CD4-positive, alpha-beta memory T cell (primary cell): Measurements from ENCODE around the gene EPX. TPM values are rescaled to one million over a fixed set of nuclear protein-coding genes. Genes with fewer than 3 reads are reported as not detected.

Experiments used
- CTCF ChIA-PET: fragments of 350-600 bp; sonication (Branson Sonifier 250); formaldehyde crosslinking; loops from one replicate; lab custom pipeline; 2021; ENCODE audit warnings: inconsistent platforms; ENCODE audit not compliant: partially characterized antibody; lab: Charles Lee
- POLR2A ChIA-PET: fragments of 350-600 bp; sonication (Branson Sonifier 250); formaldehyde crosslinking; loops from one replicate; lab custom pipeline; 2021; ENCODE audit not compliant: partially characterized antibody; lab: Charles Lee
- DNase-seq, 5 donors: peaks; one replicate each; pipeline versions ENCODE4 v3.0.0 to v3.0.0-alpha.2; 2020 to 2022; ENCODE audit warnings: mixed read lengths in 1 of 5
- H3K27ac ChIP-seq: one replicate; pipeline ENCODE4 v1.7.0; 2013; ENCODE audit warnings: low read depth, low read length
- H3K27me3 ChIP-seq: 2 replicates; pipeline ENCODE4 v1.7.0; 2013; ENCODE audit warnings: mild to moderate bottlenecking, low read length, moderate library complexity; ENCODE audit not compliant: insufficient read depth
- H3K36me3 ChIP-seq: 2 replicates; pipeline ENCODE4 v1.7.0; 2013; ENCODE audit warnings: mild to moderate bottlenecking, low read length, moderate library complexity; ENCODE audit not compliant: insufficient read depth
- H3K4me1 ChIP-seq: 2 replicates; pipeline ENCODE4 v1.7.0; 2013; ENCODE audit warnings: mild to moderate bottlenecking, low read length, moderate library complexity; ENCODE audit not compliant: insufficient read depth
- H3K4me3 ChIP-seq, 2 donors: one replicate each; pipeline ENCODE4 v1.7.0; 2013; ENCODE audit warnings: low read length in 2 of 2, mild to moderate bottlenecking in 1 of 2
- H3K9me3 ChIP-seq, 2 donors: one replicate each; pipeline ENCODE4 v1.7.0; 2013; ENCODE audit warnings: low read length in 2 of 2, control low read depth in 1 of 2; ENCODE audit not compliant: control insufficient read depth in 1 of 2
- H3K27ac Mint-ChIP-seq, 7 donors: one replicate each; pipeline ENCODE4 v1.8.0; 2020 to 2021; ENCODE audit warnings: mixed read lengths in 7 of 7, mild to moderate bottlenecking in 6 of 7, inconsistent platforms in 3 of 7, moderate library complexity in 3 of 7
- H3K27me3 Mint-ChIP-seq, 2 donors: one replicate each; pipeline ENCODE4 v1.8.0; 2020 to 2021; ENCODE audit warnings: mixed read lengths in 2 of 2
- H3K36me3 Mint-ChIP-seq, 2 donors: one replicate each; pipeline ENCODE4 v1.8.0; 2020 to 2021; ENCODE audit warnings: mixed read lengths in 2 of 2, inconsistent platforms in 1 of 2, mild to moderate bottlenecking in 1 of 2
- H3K4me1 Mint-ChIP-seq, 4 donors: one replicate each; pipeline ENCODE4 v1.8.0; 2020 to 2021; ENCODE audit warnings: mixed read lengths in 4 of 4, mild to moderate bottlenecking in 1 of 4
- H3K4me3 Mint-ChIP-seq, 8 donors: one replicate each; pipeline ENCODE4 v1.8.0; 2020 to 2021; ENCODE audit warnings: mixed read lengths in 8 of 8, mild to moderate bottlenecking in 7 of 8, moderate library complexity in 6 of 8, inconsistent platforms in 3 of 8
- H3K9me3 Mint-ChIP-seq, 8 donors: one replicate each; pipeline ENCODE4 v1.8.0; 2020 to 2021; ENCODE audit warnings: mixed read lengths in 8 of 8, mild to moderate bottlenecking in 5 of 8, inconsistent platforms in 3 of 8, moderate library complexity in 1 of 8
- intact Hi-C: fragments of 100-400 bp; cut with micrococcal nuclease; formaldehyde crosslinking; loops from one replicate; pipeline ENCODE4 v1.15.1; 2023
- polyA plus RNA-seq, 2 donors: library from polyadenylated mRNA; unstranded; fragments of 300-500 nt; fragmentation: Illumina TruSeq; gene quantifications; one replicate each; pipeline ENCODE4 v1.2.3, GENCODE V29; 2021
- total RNA-seq, 2 experiments: library from RNA; stranded (reverse); gene quantifications; one replicate each; pipeline ENCODE4 v1.2.3, GENCODE V29; 2021

The EPX gene
- total and polyA plus RNA-seq, 4 experiments from 2014 or later = not detected

GRCh38 chr17:58153671-58154070, 38.9 kb upstream of the EPX start:
- Histone ChIP-seq H3K27ac (peak overlapping the region; percentile 66), H3K4me3 (peak overlapping the region in 1 of 2 donors; percentile 22), H3K36me3 (no peaks in the 10 kb centered on the region), H3K27me3 (no peaks in the 10 kb centered on the region), H3K9me3 (no peaks in the 10 kb centered on the region), H3K4me1 (peaks cover 79% of the 10 kb centered on the region)
- Mint-ChIP-seq H3K4me1 (peaks cover 60 to 93% (median 72%) of the 10 kb centered on the region in 4 donors), H3K9me3 (peaks cover 0 to 18% (median 7%) of the 10 kb centered on the region in 8 donors), H3K27ac (peak overlapping the region; percentile 90 to 99 (median 97)), H3K36me3 (peaks cover 13 to 22% of the 10 kb centered on the region in 2 donors), H3K27me3 (no peaks in the 10 kb centered on the region), H3K4me3 (peak overlapping the region; percentile 57 to 95 (median 66))
- DNase-seq = peak in 2 of 5 donors; percentile 10 to 23
- ChIA-PET POLR2A (interaction anchor here (0.7 to 8.9 kb wide), 16 partner anchors 9 to 478 kb away, joined by 3 to 151 read pairs (median 4); partner anchors contain the start of genes MKS1, SRSF1 and VEZF1), CTCF (interaction anchor here (0.7 to 6.2 kb wide), 7 partner anchors 11 to 190 kb away, joined by 3 to 105 read pairs (median 4); no protein-coding TSS in a partner anchor)
- intact Hi-C loops = loop anchor here (2.0 to 10.0 kb wide), 3 partner anchors 19 to 149 kb away; partner anchors contain the start of genes MKS1 and SRSF1

DNA sequence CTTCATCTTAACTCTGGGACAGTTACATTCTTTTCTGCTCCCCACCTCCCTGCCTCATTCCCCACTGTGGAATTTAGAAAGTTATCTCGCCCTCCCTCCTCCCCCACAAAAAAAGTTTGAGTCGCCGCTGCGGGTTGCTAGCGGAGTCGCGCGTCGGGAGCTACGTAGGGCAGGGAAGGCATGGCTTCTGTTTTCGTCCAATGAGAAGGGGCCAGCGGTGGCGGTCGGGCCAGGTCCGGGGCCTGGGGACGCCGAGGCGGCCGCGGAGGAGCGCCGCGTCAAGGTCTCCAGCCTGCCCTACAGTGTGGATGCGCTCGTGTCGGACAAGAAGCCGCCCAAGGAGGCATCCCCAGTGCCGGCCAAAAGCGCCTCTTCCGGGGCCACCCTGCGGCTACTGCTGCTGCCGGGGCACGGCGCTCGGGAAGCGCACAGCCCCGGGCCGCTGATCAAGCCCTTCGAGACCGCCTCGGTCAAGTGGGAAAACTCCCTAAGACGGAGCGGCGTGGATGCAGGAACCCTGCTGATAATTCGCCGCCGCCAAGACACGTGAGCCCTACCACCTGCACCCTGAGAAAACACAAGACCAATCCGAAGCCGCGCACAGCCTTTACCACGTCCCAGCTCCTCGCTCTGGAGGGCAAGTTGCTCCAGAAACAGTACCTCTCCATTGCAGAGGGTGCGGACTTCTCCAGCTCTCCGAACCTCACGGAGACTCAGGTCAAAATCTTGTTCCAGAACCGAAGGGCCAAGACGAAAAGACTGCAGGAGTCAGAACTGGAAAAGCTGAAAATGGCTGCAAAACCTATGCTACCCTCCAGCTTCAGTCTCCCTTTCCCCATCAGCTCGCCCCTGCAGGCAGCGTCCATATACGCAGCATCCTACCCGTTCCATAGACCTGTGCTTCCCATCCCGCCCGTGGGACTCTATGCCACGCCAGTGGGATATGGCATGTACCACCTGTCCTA, 35.4 kb upstream of the EPX start:
- POLR2A ChIA-PET = interaction anchor here (0.7 to 8.9 kb wide), 13 partner anchors 9 to 900 kb away, joined by 3 to 151 read pairs (median 6); partner anchors contain the start of genes MRPS23, OR4D1, OR4D2 and SRSF1
- Mint-ChIP-seq H3K27ac (peak overlapping the region; percentile 90 to 99 (median 97)), H3K4me1 (peaks cover 49 to 82% (median 68%) of the 10 kb centered on the region in 4 donors), H3K27me3 (no peaks in the 10 kb centered on the region), H3K9me3 (peaks cover 0 to 15% (median 4%) of the 10 kb centered on the region in 8 donors), H3K4me3 (peak overlapping the region; percentile 87 to 98 (median 92)), H3K36me3 (peaks cover 9 to 13% of the 10 kb centered on the region in 2 donors)
- Histone ChIP-seq H3K27me3 (no peaks in the 10 kb centered on the region), H3K27ac (peak overlapping the region; percentile 68), H3K9me3 (no peaks in the 10 kb centered on the region), H3K4me1 (peaks cover 63% of the 10 kb centered on the region), H3K36me3 (no peaks in the 10 kb centered on the region), H3K4me3 (peak overlapping the region; percentile 55 to 63)
- CTCF ChIA-PET = interaction anchor here (0.9 to 6.2 kb wide), 5 partner anchors 14 to 45 kb away, joined by 3 to 105 read pairs (median 5); no protein-coding TSS in a partner anchor
- DNase-seq = peak; percentile 54 to 67 (median 58)
- intact Hi-C loops = loop anchor here (1.0 to 10.0 kb wide), 4 partner anchors 35 to 307 kb away; partner anchors contain the start of genes DYNLL2, MRPS23 and SRSF1

DNA sequence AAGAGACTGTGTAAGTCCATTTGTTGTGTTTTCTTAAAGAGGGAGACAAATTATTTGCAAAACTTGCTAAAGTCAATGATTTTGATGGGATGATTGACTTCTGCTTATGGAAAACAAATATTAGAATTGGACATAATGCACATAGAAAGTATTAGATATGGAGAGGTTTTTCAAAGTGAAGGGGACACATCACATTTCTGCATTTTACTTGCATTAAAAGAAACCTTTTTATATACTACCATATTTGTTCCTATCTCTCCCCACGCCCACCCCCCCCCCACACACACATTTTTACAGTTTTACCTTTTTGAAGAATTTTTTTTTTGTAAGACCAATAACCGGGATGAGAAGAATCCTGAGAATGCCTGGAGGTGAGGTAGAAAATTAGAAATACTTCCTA, 34.3 kb upstream of the EPX start:
- peak overlapping the region in 7 of 8 donors; percentile 9 to 69 (median 52) for H3K4me3 Mint-ChIP-seq
- POLR2A ChIA-PET = interaction anchor here (1.9 to 8.9 kb wide), 3 partner anchors 11 to 36 kb away, joined by 5 to 151 read pairs (median 8); no protein-coding TSS in a partner anchor

DNA sequence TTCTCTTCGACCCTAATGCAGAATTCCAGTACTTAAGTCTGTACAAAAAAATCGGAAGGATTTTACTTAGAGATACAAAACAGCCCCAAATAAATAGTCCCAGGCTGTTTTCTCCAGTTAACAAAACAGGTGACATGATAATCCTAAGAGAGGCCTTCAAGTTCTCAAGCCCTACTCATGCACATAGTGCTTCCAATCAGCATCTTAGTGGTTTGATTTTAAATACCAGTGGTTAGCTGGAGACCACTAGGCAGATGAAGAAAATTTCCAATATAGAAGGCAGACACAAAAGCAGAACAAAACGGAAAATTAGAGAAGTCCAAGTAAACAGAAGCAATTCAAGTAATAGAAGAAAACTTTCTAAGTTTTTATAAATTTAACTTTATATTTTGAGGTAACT, 31.0 kb upstream of the EPX start:
- H3K4me1 ChIP-seq = peaks cover 20% of the 10 kb centered on the region
- H3K4me3 ChIP-seq = no peak overlapping the region
- Mint-ChIP-seq H3K27me3 (no peaks in the 10 kb centered on the region), H3K9me3 (peaks cover 0 to 4% (median 3%) of the 10 kb centered on the region in 8 donors), H3K4me3 (no peak overlapping the region), H3K36me3 (peaks cover 5 to 7% of the 10 kb centered on the region in 2 donors), H3K27ac (no peak overlapping the region), H3K4me1 (peaks cover 32 to 68% (median 37%) of the 10 kb centered on the region in 4 donors)
- intact Hi-C loops = no loop called here
- ChIA-PET CTCF (interaction anchor here (1.0 to 1.3 kb wide), 3 partner anchors 11 to 161 kb away, joined by 3 to 5 read pairs (median 3); no protein-coding TSS in a partner anchor), POLR2A (interaction anchor here (1.2 to 2.0 kb wide), 2 partner anchors 9 to 11 kb away, joined by 3 to 4 read pairs; no protein-coding TSS in a partner anchor)
- no peaks in the 10 kb centered on the region for H3K36me3 ChIP-seq
- H3K9me3 ChIP-seq = no peaks in the 10 kb centered on the region
- H3K27ac ChIP-seq = no peak overlapping the region
- DNase-seq = no peak
- H3K27me3 ChIP-seq = no peaks in the 10 kb centered on the region

More for the DNA sequence above, 34.3 kb upstream of the EPX start:
- peaks cover 7 to 13% of the 10 kb centered on the region in 2 donors for H3K36me3 Mint-ChIP-seq
- no peaks in the 10 kb centered on the region for H3K9me3 ChIP-seq
- H3K27me3 Mint-ChIP-seq = no peaks in the 10 kb centered on the region
- H3K27ac Mint-ChIP-seq = peak overlapping the region in 2 of 7 donors; percentile 90 to 97
- no peak overlapping the region for H3K4me3 ChIP-seq
- DNase-seq = no peak
- no peak overlapping the region for H3K27ac ChIP-seq
- H3K4me1 Mint-ChIP-seq = peaks cover 38 to 72% (median 57%) of the 10 kb centered on the region in 4 donors
- CTCF ChIA-PET = interaction anchor here (0.9 to 6.2 kb wide), 4 partner anchors 12 to 36 kb away, joined by 3 to 105 read pairs (median 10); no protein-coding TSS in a partner anchor
- no peaks in the 10 kb centered on the region for H3K36me3 ChIP-seq
- peaks cover 53% of the 10 kb centered on the region for H3K4me1 ChIP-seq
- intact Hi-C loops = loop anchor here (5.0 to 10.0 kb wide), 2 partner anchors 76 to 153 kb away; partner anchors contain the start of genes DYNLL2 and SRSF1
- no peaks in the 10 kb centered on the region for H3K27me3 ChIP-seq
- H3K9me3 Mint-ChIP-seq = peaks cover 0 to 16% (median 4%) of the 10 kb centered on the region in 8 donors

- no peaks in the 10 kb centered on the region for H3K36me3 Mint-ChIP-seq
- H3K27me3 Mint-ChIP-seq = no peaks in the 10 kb centered on the region
- H3K4me1 ChIP-seq = peaks cover 40% of the 10 kb centered on the region
- no peak overlapping the region for H3K4me3 ChIP-seq
- H3K9me3 ChIP-seq = no peaks in the 10 kb centered on the region
- no peak overlapping the region for H3K27ac ChIP-seq
- H3K27ac Mint-ChIP-seq = no peak overlapping the region
- no peak overlapping the region for H3K4me3 Mint-ChIP-seq
- ChIA-PET CTCF (interaction anchor here (1.5 to 2.5 kb wide), 2 partner anchors 44 to 51 kb away, joined by 3 to 11 read pairs; no protein-coding TSS in a partner anchor), POLR2A (interaction anchor here (2.4 to 3.5 kb wide), 2 partner anchors 10 to 13 kb away, joined by 14 to 21 read pairs; no protein-coding TSS in a partner anchor)
- peaks cover 0 to 4% (median 0%) of the 10 kb centered on the region in 8 donors for H3K9me3 Mint-ChIP-seq
- no peaks in the 10 kb centered on the region for H3K27me3 ChIP-seq
- intact Hi-C loops = no loop called here
- peak in 3 of 5 donors; percentile 8 to 22 (median 20) for DNase-seq
- H3K4me1 Mint-ChIP-seq = peaks cover 41 to 72% (median 50%) of the 10 kb centered on the region in 4 donors
- H3K36me3 ChIP-seq = no peaks in the 10 kb centered on the region
These were observed 26.5 kb upstream of the EPX start for GRCh38 chr17:58165981-58166380.

DNA sequence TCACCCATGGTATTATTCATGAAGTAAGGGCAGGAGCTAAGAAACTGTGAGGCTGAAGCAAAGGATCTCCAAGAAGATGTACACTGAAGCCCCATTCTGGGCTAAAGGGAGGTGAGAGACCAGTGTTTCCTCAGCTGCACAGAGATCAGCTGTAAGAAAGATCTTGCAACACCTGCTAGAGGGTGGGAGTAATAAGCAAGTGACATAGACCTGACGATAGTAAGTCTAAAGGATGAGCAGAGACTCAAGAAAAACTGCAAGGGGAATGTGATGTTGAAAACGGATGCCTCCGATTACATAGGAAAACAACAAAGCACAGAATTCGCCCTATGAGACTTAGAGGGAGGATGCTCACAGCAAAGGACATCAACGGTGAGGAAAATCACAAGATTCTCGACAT, 25.8 kb upstream of the EPX start, which contains the start of gene OR4D2:
TSS of gene OR4D2 (plus strand) at position 301 of the 400 bp plus-strand sequence. CDS start 2,674 bp downstream, outside the sequence.
- Histone ChIP-seq H3K27ac (no peak within 1 kb of the TSS), H3K4me3 (no peak within 1 kb of the TSS), H3K36me3 (no peaks in the 10 kb centered on the region), H3K9me3 (no peaks in the 10 kb centered on the region), H3K4me1 (peaks cover 47% of the 10 kb centered on the region), H3K27me3 (no peaks in the 10 kb centered on the region)
- H3K9me3 Mint-ChIP-seq = peaks cover 0 to 4% (median 0%) of the 10 kb centered on the region in 8 donors
- H3K36me3 Mint-ChIP-seq = no peaks in the 10 kb centered on the region
- ChIA-PET CTCF (interaction anchor here (1.2 to 2.5 kb wide), 2 partner anchors 44 to 54 kb away, joined by 3 to 11 read pairs; no protein-coding TSS in a partner anchor), POLR2A (interaction anchor here (3.5 kb wide), 1 partner anchor 10 kb away, joined by 14 read pairs; no protein-coding TSS in a partner anchor)
- intact Hi-C loops = no loop called here
- peak within 1 kb of the TSS in 3 of 8 donors; percentile 12 to 41 (median 27) for H3K4me3 Mint-ChIP-seq
- H3K27me3 Mint-ChIP-seq = no peaks in the 10 kb centered on the region
- H3K4me1 Mint-ChIP-seq = peaks cover 47 to 79% (median 55%) of the 10 kb centered on the region in 4 donors
- peak within 1 kb of the TSS in 4 of 7 donors; percentile 63 to 87 (median 76) for H3K27ac Mint-ChIP-seq
- no peak for DNase-seq
